ENCODE results near the gene PAPPA2. TPM values are rescaled to one million over a fixed set of nuclear protein-coding genes. Genes with fewer than 3 reads are reported as not detected.

PAPPA2 gene
- total RNA-seq, 4 donors from 2014 or later, result 0.35 to 32.2 (median 1.1) TPM

DNA sequence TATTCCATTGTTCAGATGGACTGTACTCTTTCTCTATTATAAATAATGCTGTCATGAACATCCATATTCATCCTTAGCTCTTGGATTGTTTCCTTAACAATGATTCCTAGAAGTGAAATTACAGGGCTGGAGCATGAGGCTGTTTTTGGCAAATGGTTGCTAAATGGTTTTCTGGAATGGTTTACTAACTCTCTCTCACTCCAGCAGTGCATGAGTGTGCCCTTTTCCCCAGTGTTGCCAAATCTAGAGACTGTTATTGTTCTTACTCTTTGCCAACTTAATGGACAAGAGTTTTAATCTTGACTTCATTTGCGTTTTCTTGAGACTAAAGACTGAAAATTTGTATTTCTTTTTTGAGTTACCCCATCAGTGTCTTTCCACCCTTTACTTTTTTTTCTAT, 113.0 kb downstream of the PAPPA2 start:
- Histone ChIP-seq H3K36me3 (no peaks in the 10 kb centered on the region), H3K27ac (no peak overlapping the region)

DNA sequence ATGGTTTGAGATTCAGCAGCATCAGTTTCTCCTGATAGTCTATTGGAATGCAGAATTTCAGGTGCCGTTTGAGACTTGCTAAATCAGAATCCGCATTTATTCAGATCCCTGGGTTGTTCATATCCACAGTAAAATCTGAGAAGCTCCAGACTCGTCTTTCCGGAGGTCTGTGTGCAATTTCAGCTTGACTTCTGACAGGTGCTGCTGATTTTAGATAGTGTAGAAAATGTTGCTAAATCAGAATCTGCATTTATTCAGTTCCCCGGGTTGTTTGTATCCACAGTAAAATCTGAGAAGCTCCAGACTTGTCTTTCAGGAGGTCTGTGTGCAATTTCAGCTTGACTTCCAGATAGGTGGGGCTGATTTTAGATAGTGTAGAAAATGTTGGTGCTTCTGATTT, 113.7 kb downstream of the PAPPA2 start:
- Histone ChIP-seq H3K4me3 (no peak overlapping the region), H3K36me3 (no peaks in the 10 kb centered on the region), H3K4me1 (no peaks in the 10 kb centered on the region), H3K27ac (no peak overlapping the region), H3K9me3 (no peaks in the 10 kb centered on the region), H3K27me3 (no peaks in the 10 kb centered on the region)
- TF ChIP-seq, protein P1, sequence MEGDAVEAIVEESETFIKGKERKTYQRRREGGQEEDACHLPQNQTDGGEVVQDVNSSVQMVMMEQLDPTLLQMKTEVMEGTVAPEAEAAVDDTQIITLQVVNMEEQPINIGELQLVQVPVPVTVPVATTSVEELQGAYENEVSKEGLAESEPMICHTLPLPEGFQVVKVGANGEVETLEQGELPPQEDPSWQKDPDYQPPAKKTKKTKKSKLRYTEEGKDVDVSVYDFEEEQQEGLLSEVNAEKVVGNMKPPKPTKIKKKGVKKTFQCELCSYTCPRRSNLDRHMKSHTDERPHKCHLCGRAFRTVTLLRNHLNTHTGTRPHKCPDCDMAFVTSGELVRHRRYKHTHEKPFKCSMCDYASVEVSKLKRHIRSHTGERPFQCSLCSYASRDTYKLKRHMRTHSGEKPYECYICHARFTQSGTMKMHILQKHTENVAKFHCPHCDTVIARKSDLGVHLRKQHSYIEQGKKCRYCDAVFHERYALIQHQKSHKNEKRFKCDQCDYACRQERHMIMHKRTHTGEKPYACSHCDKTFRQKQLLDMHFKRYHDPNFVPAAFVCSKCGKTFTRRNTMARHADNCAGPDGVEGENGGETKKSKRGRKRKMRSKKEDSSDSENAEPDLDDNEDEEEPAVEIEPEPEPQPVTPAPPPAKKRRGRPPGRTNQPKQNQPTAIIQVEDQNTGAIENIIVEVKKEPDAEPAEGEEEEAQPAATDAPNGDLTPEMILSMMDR (IDR thresholded peaks at IDR 0.05), result no peak
- TF ChIP-seq POLR2A (IDR thresholded peaks at IDR 0.05), result no peak
- DNase-seq, result no peak

More for the DNA sequence above, 113.0 kb downstream of the PAPPA2 start:
- DNase-seq, result no peak
- H3K4me3 ChIP-seq, result no peak overlapping the region
- no peak for TF ChIP-seq POLR2A (IDR thresholded peaks at IDR 0.05)
- TF ChIP-seq, protein P1 (IDR thresholded peaks at IDR 0.05), result no peak
- no peaks in the 10 kb centered on the region for H3K9me3 ChIP-seq
- H3K4me1 ChIP-seq, result no peaks in the 10 kb centered on the region
- no peaks in the 10 kb centered on the region for H3K27me3 ChIP-seq

DNA sequence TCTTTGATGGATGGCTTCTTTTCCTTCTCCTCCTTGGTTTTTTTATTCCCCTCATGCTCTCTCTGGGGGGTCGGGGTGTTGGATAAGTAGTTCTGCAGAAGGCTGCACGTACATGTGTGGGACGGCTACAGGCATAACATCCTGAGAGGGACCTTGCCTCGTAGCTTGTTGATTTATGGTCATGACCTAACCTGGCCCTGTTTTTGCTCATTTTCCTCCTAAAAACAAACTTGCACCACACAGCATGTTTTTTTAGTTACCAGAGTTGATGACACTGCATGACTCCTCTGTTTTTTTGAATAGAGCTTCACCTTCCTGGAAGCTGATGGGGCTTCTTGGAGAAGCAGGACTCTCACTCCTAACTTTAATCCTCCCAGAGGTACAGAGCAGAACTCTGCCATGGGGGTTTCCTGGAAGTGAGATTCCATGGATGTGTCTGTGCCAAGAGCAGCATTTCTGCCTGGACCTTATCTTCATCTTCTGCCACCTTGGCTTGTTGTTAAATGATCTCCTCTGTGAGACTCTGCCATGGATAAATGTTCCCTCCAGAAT, 114.7 kb downstream of the PAPPA2 start:
- no peaks in the 10 kb centered on the region for H3K27me3 ChIP-seq
- H3K9me3 ChIP-seq, result no peaks in the 10 kb centered on the region
- H3K36me3 ChIP-seq, result no peaks in the 10 kb centered on the region
- no peak for DNase-seq
- H3K27ac ChIP-seq, result no peak overlapping the region
- no peaks in the 10 kb centered on the region for H3K4me1 ChIP-seq
- no peak overlapping the region for H3K4me3 ChIP-seq
- TF ChIP-seq, protein P1 (IDR thresholded peaks at IDR 0.05), result no peak
- no peak for TF ChIP-seq POLR2A (IDR thresholded peaks at IDR 0.05)

DNA sequence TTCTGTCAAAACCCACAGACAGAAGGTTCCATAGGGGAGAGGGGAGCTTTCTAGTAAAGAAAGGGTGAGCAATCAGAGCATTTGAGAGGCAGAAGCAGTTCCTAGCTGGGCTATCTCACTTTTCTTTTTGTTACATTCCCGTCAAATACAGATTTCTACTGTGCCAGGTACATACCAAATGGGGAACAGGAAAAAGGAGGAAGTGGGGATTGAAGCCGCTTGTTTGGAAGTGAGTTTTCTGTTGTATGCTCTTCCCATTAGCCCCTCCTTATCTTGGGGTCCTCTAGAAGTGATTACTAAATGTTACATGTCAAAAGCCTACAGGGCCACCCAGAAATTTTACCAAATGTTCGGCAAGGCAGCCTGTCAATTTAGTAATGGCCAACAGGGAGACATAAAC, 116.1 kb downstream of the PAPPA2 start:
- H3K4me1 ChIP-seq, result no peaks in the 10 kb centered on the region
- no peak for DNase-seq
- no peaks in the 10 kb centered on the region for H3K9me3 ChIP-seq
- H3K4me3 ChIP-seq, result no peak overlapping the region
- no peaks in the 10 kb centered on the region for H3K27me3 ChIP-seq
- no peaks in the 10 kb centered on the region for H3K36me3 ChIP-seq
- TF ChIP-seq, protein P1 (IDR thresholded peaks at IDR 0.05), result no peak
- TF ChIP-seq POLR2A (IDR thresholded peaks at IDR 0.05), result no peak
- no peak overlapping the region for H3K27ac ChIP-seq

DNA sequence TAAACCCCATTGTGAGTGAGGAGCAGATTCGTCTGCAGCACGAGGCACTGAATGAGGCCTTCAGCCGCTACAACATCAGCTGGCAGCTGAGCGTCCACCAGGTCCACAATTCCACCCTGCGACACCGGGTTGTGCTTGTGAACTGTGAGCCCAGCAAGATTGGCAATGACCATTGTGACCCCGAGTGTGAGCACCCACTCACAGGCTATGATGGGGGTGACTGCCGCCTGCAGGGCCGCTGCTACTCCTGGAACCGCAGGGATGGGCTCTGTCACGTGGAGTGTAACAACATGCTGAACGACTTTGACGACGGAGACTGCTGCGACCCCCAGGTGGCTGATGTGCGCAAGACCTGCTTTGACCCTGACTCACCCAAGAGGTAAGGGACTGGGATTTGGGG, 132.2 kb downstream of the PAPPA2 start:
- no peak for TF ChIP-seq POLR2A (IDR thresholded peaks at IDR 0.05)
- TF ChIP-seq, protein P1 (IDR thresholded peaks at IDR 0.05), result no peak

DNA sequence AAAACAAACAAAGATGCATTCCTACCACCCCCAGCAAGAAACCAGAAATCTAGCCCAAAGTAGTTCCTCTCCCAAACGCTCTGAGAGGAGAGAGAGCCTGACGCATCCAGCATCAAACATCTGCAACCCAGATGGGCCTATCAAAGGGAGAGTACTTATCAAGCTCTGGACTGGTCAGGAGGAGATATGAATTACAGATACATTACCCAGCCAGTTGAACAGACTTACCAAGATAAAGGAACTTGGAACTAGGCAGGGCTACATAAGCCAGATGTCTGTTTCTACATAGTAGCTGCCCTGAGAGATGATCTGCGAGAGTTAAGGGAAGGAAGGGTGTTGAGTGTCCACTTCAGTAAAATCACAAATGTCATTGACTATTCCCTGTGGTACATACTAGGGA, 138.4 kb downstream of the PAPPA2 start:
- H3K27ac ChIP-seq, result no peak overlapping the region
- no peaks in the 10 kb centered on the region for H3K27me3 ChIP-seq
- H3K4me1 ChIP-seq, result no peaks in the 10 kb centered on the region
- H3K9me3 ChIP-seq, result no peaks in the 10 kb centered on the region
- no peak overlapping the region for H3K4me3 ChIP-seq
- no peak for TF ChIP-seq POLR2A (IDR thresholded peaks at IDR 0.05)
- TF ChIP-seq, protein P1 (IDR thresholded peaks at IDR 0.05), result no peak
- H3K36me3 ChIP-seq, result no peaks in the 10 kb centered on the region
- no peak for DNase-seq

More for the DNA sequence above, 132.2 kb downstream of the PAPPA2 start:
- no peak for DNase-seq
- no peaks in the 10 kb centered on the region for H3K36me3 ChIP-seq
- H3K9me3 ChIP-seq, result no peaks in the 10 kb centered on the region
- H3K27me3 ChIP-seq, result no peaks in the 10 kb centered on the region
- H3K4me1 ChIP-seq, result no peaks in the 10 kb centered on the region
- H3K27ac ChIP-seq, result no peak overlapping the region
- no peak overlapping the region for H3K4me3 ChIP-seq
